EL (cell line): Measurements from ENCODE around the gene THAP3.
A peak's percentile ranks its signal among the peaks of the same experiment; 100 is the strongest.

Experiments
- DNase-seq: peaks from one replicate; pipeline ENCODE4 v3.0.0-alpha.2; 2016

Gene THAP3

GRCh38 chr1:6613361-6614018 lies 11.2 kb upstream of the THAP3 start, which contains the start of gene PHF13:
PHF13 (plus strand) TSS chr1:6613731; CDS start chr1:6614067, 336 bp downstream.
- DNase-seq: peak; percentile 99

DNA sequence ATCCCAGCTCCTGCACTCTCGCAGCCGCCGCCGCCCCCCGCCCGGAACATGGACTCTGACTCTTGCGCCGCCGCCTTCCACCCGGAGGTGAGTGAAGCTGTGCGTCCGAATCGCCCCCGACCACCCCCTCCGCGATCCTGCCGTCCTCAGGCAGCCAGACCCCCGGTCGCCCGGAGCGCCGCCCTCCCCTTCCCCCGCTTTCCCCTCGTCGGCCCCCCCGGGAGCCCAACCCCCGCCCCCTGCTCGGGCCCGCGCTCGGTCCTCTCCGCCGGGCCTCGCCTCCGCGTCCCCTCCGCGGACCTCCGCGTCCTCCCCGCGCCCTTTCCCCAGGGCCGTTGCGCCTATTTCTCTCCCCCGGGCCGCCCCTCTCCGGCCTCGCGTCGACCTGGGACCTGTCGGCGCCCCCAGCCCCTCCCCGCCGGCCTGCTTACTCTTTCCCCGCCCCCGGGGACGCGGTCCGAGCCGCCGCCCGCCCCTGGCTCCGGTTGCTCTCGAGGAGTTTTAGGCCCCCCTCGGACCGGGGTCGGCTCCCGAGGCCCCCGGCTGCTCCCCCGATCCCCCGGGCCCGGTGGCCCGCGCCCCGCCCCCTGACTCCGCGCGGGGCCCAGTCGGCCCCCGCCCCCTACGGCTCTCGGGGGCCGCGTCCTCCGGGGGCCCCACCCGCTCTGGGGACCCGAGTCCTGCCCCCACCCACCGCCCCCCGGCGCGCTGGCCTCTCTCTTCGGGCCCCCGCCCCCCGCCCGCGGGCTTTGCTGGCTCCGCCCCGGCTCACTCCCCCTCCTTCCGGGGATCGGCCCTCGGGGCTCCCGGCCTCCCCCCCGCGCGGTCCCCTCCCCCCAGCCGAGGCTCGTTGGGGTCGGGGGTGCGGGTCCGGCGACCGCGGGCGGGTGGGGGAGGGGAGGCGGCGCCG lies 10.4 kb upstream of the THAP3 start:
- DNase-seq: peak; percentile 59

- no peak for DNase-seq
Measured at GRCh38 chr1:6614929-6615785, 9.5 kb upstream of the THAP3 start.

GRCh38 chr1:6619045-6619444 lies 5.6 kb upstream of the THAP3 start:
- no peak for DNase-seq

DNA sequence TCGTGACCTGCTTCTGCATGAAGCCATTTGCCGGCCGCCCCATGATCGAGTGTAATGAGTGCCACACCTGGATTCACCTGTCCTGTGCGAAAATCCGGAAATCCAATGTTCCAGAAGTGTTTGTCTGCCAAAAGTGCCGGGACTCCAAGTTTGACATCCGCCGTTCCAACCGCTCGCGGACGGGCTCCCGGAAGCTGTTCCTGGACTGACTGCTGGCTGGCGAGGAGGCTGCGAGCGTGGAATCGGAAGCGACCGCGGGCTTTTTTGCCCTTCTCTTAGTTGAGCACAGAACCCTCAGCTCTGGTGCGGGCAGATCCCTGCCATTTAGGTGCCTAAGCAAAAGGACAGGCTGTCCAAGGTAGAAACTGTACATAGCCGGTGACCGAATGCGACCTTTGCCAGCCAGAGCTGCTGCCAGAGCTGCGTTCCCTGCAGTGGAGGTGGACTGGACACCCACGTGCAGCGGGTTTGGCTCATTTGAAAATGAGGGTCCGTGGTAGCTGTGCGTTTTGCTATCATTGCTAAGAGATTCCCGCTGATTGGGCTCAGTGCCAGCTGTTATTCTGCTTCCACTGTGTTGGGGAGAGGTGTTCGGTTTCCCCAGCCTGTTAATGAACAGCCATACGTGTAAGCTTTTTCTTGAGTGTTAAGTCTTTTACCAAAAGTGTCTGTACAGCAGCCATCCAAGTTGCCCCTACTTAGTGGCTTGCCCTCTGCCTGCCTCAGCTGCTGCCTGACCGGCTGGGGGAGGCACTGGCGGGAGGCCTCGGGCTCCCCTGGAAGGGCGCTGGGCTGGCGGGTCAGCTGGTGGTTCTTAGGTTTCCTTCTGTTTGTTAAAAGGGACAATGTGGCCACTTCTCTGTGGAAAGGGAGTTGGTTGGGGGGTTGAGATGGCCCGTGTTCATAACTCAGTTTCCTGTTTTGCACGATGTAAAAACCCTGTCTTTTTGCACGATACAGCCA lies 3.0 kb upstream of the THAP3 start:
- no peak for DNase-seq

DNA sequence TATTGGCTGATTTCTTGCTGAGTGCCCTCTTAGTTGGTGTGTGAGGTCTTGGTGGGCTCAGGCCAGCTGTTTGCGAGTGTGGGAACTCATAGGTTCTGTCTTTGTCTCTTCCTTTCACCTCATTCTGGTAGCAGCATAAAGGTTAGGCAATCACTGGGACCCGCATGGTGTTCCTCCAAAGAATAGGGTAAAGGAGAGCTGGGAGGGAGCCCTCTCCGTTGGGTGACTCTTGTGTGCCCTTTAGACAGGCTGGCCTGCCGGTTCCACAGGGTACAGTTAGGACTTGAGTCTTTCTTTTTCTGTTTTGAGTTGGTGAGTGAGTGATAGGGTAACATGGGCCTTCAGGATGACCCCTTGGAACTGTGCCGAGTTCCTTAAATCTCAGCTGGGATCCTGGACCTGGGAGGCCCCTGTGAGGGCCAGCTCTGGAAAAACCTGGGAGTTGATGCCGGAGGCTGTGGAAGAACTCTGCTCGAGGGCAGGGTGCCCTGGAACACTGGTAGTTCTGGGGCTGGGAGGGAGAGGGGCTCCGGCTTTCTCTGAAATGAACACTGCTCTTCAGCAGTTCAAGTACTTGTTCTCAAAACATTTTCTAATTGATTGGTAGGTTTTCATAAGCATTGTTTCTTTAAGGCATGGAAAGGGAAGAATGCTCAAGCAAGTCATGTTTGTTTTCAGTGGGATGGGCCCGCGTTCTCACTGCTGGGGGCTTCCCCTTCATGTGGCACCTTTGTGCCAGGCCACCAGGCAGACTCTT lies 2.1 kb upstream of the THAP3 start:
- DNase-seq: no peak

GRCh38 chr1:6623269-6623965 lies 1.3 kb upstream of the THAP3 start:
- DNase-seq: no peak

DNA sequence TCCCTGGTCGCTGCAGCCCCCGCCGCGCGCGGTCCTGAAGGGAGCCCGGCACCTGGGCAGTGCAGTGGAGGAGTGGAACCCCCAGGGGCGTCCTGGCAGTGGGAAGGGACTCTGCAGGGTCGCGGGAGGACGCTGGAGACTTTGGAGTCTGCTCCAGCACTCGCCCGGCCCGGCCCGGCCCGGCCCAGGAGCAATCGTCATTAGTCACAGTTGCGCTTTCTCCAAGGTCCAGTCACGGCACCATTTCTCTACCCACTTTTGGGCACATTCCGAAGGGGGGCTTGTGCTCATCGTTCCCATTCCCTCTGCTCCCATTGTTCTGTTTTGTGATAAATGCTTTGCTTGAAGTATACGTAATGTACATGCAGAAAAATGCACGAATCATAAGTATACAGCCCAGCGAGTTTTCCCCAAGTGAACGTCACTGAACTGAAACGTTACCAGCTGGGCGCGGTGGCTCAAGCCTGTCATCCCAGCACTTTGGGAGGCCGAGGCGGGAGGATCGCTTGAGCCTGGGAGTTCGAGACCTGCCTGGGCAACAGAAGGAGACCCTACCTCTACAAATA lies 999 bp downstream of the THAP3 start:
- peak; percentile 51 for DNase-seq

GRCh38 chr1:6627031-6627430 lies 2.4 kb downstream of the THAP3 start:
- no peak for DNase-seq

DNA sequence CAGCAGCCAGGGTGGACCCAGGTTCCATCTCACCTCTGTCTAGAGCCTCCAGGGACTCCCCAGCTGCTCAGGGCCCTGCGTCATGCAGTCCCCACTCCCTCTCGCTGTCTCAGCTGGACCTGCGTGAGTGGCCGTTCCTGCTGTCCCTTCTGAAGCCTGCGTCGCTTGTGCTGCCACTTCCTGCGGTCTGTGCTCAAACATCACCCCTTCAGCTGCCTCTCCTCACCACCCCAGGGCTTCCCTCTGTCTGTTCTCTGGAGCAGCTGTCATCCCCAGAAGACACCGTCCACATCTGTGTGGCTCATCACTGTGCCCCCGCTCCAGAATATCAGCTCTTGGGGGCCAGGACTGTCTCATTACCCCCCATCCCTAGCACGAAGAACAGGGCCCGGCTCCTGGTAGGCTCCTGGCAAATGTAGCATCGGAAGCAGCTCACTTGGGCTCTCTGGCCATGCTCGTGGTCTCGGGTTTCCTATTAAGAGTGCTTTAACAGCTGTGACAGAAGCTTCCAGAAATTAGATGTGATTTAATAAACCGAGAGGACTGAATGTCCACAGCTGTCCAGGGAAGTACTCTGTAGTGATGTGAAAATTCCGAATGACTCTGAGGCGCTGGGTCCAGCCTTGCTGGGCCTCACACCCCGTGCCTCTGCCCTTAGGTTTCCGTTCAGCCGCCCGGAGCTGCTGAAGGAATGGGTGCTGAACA lies 3.3 kb downstream of the THAP3 start:
- DNase-seq: no peak

- DNase-seq: no peak
Measured at GRCh38 chr1:6628971-6629479, 4.4 kb downstream of the THAP3 start.

- no peak for DNase-seq
Measured at GRCh38 chr1:6630027-6630426, 5.4 kb downstream of the THAP3 start.

GRCh38 chr1:6631058-6631457 lies 6.4 kb downstream of the THAP3 start:
- DNase-seq: no peak

DNA sequence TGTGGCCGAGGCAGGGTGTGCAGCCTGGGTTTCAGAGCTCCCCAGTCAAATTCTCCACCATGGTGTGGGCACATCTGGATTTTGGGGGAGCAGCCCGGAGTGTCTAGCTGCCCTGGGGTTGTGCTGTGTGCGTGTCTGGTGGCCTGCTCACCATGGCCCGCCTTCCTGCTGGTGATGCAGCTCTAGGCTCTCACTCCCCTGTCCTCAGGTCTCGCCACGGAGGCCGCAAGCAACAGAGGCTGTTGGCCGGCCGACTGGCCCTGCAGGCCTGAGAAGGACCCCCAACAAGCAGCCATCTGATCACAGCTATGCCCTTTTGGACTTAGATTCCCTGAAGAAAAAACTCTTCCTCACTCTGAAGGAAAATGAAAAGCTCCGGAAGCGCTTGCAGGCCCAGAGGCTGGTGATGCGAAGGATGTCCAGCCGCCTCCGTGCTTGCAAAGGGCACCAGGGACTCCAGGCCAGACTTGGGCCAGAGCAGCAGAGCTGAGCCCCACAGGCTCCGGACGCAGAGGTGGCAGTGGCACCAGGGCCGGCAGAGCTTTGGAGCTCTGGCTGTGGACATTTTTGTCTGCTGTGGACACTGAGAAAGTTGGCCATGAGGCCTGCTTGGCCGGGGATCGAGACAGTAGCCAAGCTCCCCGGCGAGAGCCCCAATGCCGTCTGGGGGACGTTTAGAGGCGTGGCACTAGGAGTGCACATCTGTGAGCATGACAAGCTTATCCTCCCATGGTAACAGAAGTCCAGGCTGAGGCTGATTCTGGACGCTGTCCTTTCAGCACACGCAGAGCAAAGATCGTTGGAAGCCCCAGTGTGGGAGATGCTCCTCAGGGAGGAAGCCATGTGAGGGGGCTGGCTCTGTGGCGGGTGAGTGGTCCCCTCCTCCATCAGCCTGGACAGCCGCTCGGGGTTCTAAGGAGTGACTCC lies 8.2 kb downstream of the THAP3 start:
- DNase-seq: no peak

DNA sequence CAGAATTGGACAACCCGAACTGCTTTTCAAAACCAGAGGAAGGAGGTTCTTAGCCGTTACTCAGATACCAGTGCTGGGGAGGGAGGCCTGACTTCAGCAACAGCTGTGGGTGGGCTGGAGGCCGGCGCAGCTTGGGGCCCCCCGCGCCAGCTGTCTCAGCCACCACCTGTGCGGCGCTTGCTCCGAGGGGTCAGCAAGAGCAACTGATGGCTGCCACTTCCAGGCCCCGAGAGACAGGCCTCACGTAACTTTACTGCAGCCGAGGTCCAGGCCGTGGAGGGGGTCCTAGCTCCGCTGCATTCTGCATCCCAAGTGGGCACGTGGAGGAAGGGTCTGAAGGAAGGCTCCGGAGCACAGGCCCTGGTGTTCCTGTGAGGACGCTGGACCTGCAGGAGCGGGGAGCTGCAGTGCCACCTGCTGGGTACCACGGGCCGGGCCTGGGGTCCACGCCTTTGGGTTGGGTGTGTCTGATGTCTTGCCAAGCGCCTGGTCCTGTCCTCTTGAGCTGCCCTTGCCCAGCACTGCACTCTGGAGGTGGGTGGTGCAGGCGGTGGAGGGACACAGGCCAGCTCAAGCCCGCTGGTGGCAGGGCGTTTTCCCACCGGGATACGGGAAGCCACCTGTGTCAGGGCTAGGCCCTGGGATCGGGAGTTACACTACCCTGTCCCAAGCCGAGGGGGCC lies 9.8 kb downstream of the THAP3 start:
- peak; percentile 17 for DNase-seq

DNA sequence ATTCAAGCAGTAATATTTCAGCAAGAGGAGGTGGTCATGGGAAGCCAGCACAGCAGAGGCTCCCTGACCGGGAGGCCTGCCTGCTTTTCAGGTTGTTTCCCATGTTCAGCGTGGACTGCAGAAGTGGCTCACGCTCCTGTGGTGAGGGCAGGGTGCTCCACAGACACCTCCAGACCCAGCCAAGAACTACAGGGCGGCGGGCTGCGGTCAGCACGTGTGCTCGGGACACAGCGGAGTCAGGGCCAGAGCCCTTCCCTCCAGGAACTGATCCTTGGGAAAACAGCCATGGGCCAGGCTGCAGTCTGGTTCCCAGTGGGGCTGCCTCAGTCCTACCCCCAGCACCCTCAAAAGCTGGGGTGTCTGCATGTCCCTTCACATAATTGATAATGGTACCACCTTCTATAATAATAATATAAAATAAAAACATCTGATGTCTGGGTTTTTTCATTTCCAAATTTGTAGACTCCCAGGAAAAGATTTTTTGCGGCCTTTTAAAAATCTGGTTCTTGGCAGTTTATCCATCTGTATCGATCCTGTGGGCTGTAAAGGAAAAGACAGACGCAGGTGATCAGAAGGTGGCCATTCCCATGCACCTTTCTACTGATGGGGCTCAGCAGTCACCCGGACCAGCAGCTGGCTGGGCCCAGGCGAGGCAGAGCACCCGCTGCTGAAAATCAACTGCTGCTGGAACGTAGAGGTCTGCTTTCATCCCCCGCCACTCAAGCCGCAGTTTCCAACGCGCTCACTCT lies 10.7 kb downstream of the THAP3 start:
- DNase-seq: no peak
